Activated CD4-positive, alpha-beta T cell treated with anti-CD3 and anti-CD28 coated beads, Interleukin-2, amount 10 ng/mL, durations not matched to agents 7 days and 5 days (primary cell): Measurements from ENCODE around the gene THSD4. TPM values are rescaled to one million over a fixed set of nuclear protein-coding genes. Genes with fewer than 3 reads are reported as not detected.

Experiments
- CTCF ChIA-PET: fragments of 350-600 bp; sonication (Branson Sonifier 250); formaldehyde crosslinking; loops from one replicate; lab custom pipeline; 2021; ENCODE audit warnings: antibody characterized with exemption; lab: Charles Lee
- POLR2A ChIA-PET: fragments of 350-600 bp; sonication (Branson Sonifier 250); formaldehyde crosslinking; loops from one replicate; lab custom pipeline; 2021; ENCODE audit warnings: antibody characterized with exemption; lab: Charles Lee
- DNase-seq: peaks from one replicate; pipeline ENCODE4 v3.0.0-alpha.2; 2020
- H3K27ac Mint-ChIP-seq: one replicate; pipeline ENCODE4 v1.8.0; 2021; ENCODE audit warnings: mild to moderate bottlenecking, moderate library complexity, mixed read lengths
- H3K27me3 Mint-ChIP-seq: one replicate; pipeline ENCODE4 v1.8.0; 2021; ENCODE audit warnings: mixed read lengths
- H3K36me3 Mint-ChIP-seq: one replicate; pipeline ENCODE4 v1.8.0; 2021; ENCODE audit warnings: low read depth, mixed read lengths
- H3K4me1 Mint-ChIP-seq: one replicate; pipeline ENCODE4 v1.8.0; 2021; ENCODE audit warnings: mixed read lengths
- H3K4me3 Mint-ChIP-seq: one replicate; pipeline ENCODE4 v1.8.0; 2021; ENCODE audit warnings: mild to moderate bottlenecking, moderate library complexity, mixed read lengths
- H3K9me3 Mint-ChIP-seq: one replicate; pipeline ENCODE4 v1.8.0; 2021; ENCODE audit warnings: mixed read lengths
- total RNA-seq, 2 experiments: library from RNA; stranded (reverse); gene quantifications; one replicate each; pipeline ENCODE4 v1.2.3, GENCODE V29; 2021

THSD4 gene
- total RNA-seq, 2 experiments from 2014 or later = not detected

DNA sequence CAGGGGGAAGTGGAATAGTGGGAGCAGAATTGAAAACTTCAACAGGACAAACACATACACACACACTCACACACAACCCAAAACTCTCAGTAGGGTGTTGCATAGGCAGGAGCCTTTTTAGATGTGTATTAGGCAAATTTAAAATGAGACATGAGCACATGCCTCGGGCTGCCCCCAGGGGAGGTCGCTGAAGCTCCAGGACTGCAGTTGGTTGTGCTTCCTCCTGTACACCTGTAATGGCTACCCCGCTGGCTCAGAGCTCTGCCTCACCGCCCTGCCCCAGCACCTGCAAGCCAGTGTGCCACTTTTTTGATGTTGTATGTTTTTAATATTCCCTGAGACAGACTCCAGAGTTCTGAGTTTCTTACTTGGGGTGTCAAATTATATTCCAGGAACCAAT, 391.7 kb downstream of the THSD4 start:
- H3K27ac Mint-ChIP-seq = no peak overlapping the region
- H3K36me3 Mint-ChIP-seq = no peaks in the 10 kb centered on the region
- H3K4me1 Mint-ChIP-seq = no peaks in the 10 kb centered on the region
- H3K9me3 Mint-ChIP-seq = no peaks in the 10 kb centered on the region
- no peak overlapping the region for H3K4me3 Mint-ChIP-seq
- ChIA-PET POLR2A (no interaction called here), CTCF (no interaction called here)
- H3K27me3 Mint-ChIP-seq = peaks cover 9% of the 10 kb centered on the region
- no peak for DNase-seq

DNA sequence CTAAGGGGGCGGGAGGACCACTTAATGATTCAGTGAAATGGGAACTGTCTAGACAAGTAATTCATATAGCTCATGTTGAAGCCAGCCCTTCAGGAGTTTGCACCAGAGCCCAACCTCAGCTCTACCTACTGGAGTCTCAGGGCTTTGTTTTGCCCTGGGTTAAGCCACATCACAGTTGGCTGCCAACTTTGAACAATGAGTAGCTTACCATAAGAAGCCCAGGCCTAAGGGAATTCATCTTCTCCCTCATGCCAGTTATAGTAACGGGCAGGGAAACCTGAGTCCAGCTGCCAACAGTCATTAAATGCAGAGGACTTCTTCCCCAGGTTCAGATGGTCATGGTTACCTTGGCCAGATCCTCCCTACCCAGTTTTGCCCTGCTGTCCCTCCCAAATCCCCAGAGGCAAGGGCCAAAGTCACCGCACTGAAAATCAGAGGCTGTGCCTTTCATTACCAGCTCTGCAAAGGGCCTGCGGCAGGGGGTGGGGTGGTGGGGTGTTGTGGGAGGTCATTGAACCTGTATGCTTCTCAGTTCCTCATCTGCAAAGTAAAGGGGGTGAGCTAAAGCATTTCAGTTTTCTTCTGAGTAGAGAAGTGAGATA, 392.9 kb downstream of the THSD4 start:
- H3K27ac Mint-ChIP-seq = no peak overlapping the region
- no peaks in the 10 kb centered on the region for H3K9me3 Mint-ChIP-seq
- CTCF ChIA-PET = no interaction called here
- POLR2A ChIA-PET = no interaction called here
- no peak overlapping the region for H3K4me3 Mint-ChIP-seq
- H3K27me3 Mint-ChIP-seq = peaks cover 15% of the 10 kb centered on the region
- H3K36me3 Mint-ChIP-seq = no peaks in the 10 kb centered on the region
- DNase-seq = no peak
- H3K4me1 Mint-ChIP-seq = no peaks in the 10 kb centered on the region

DNA sequence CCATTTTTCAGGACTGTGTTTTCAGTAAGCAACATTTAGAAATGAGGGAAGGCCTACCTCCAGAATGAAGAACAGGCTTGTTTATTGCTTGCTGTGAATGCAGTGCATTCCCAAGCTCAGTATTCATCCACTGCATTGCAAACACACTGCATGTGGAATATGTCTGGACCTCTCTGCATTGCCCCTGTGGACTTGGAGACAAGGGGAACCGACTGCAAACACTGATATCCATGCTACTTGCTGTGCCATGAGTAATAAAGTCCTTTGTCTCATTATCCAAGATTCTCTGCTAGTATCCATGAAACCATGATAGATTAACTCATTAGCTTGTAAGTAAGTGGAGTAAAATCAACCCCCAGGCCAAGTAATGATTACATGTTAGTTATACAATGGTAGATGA, 393.9 kb downstream of the THSD4 start:
- H3K36me3 Mint-ChIP-seq = no peaks in the 10 kb centered on the region
- H3K4me3 Mint-ChIP-seq = no peak overlapping the region
- ChIA-PET CTCF (no interaction called here), POLR2A (no interaction called here)
- peaks cover 21% of the 10 kb centered on the region for H3K27me3 Mint-ChIP-seq
- no peak overlapping the region for H3K27ac Mint-ChIP-seq
- H3K4me1 Mint-ChIP-seq = no peaks in the 10 kb centered on the region
- H3K9me3 Mint-ChIP-seq = no peaks in the 10 kb centered on the region
- DNase-seq = no peak

DNA sequence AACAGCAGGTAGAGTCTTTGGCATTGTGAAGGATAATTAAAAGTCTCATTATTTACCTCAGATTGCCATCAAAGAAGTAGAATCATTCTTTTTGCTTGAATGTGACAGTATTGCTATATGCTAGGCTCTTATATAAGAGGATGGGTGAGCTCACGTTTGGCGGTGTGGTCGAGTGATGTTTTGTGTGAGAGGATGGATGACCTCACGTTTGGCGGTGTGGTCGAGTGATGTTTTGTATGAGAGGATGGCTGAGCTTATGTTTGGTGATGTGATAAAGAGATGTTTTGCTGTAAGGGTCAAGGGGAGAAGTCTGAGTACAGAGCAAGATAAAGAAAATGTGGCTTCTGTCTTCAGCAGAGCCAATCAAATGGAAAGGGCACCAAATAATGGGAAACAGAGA, 395.5 kb downstream of the THSD4 start:
- ChIA-PET POLR2A (no interaction called here), CTCF (no interaction called here)
- H3K9me3 Mint-ChIP-seq = no peaks in the 10 kb centered on the region
- no peak overlapping the region for H3K4me3 Mint-ChIP-seq
- peaks cover 22% of the 10 kb centered on the region for H3K27me3 Mint-ChIP-seq
- no peak overlapping the region for H3K27ac Mint-ChIP-seq
- H3K4me1 Mint-ChIP-seq = no peaks in the 10 kb centered on the region
- no peaks in the 10 kb centered on the region for H3K36me3 Mint-ChIP-seq
- DNase-seq = no peak

DNA sequence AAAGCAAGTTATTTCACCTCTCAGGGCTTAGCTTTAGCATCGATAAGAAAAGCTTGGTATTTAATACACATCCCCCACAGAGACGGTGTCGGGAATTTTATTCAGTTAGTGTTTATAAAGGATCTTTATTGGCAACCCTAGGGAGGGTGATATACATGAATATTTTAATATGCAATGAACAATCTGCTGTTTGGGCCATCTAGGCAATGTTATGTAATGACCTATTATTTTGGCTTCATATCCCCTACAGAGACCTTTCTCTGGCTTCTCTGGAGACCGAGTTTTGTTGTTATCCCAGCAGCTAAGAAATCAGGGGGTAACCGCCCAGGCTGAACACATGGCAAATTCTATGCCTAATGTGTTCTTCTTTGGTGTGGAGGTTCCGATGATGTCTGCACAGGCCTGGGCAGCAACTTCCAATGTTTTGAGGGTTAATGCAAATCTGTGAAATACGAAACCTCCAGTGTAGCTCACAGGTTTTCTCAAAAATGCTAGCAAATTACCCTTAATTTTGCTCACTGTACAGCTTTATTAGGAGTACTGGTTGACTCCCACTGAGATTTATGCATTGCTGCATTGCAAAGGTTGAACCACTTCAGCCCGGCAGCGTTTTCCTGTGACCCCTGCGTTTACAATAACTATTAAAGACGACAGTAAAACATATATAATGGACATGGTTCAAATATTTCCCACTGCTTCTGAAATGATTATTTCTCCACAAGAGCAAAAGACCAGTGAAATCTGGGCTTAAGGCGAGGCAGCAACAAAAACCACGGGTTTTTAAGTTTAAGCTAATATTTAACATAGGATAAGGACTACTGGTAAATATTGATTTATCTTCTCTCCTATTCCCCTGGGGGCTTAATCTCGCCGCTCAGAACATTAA, 396.8 kb downstream of the THSD4 start:
- DNase-seq = no peak
- Mint-ChIP-seq H3K27ac (no peak overlapping the region), H3K36me3 (no peaks in the 10 kb centered on the region), H3K4me3 (no peak overlapping the region), H3K27me3 (peaks cover 24% of the 10 kb centered on the region), H3K9me3 (no peaks in the 10 kb centered on the region), H3K4me1 (no peaks in the 10 kb centered on the region)
- POLR2A ChIA-PET = no interaction called here
- CTCF ChIA-PET = no interaction called here

DNA sequence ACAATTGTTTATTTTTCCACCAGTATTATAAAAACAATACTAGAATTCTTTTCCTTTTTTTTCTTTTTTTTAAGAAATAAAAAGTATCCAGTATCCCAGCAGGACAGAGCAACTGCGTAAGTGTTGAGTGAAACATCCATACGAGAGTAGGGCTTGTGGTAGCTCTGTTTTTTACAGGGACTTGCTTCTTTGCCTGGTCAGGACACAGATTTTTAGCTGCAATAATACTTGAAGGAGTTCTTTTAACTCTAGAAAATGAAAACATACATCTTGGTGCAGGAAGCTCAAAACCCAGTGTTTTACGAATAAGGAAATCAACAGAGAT, 397.4 kb downstream of the THSD4 start:
- no peak overlapping the region for H3K27ac Mint-ChIP-seq
- H3K27me3 Mint-ChIP-seq = peaks cover 24% of the 10 kb centered on the region
- POLR2A ChIA-PET = no interaction called here

DNA sequence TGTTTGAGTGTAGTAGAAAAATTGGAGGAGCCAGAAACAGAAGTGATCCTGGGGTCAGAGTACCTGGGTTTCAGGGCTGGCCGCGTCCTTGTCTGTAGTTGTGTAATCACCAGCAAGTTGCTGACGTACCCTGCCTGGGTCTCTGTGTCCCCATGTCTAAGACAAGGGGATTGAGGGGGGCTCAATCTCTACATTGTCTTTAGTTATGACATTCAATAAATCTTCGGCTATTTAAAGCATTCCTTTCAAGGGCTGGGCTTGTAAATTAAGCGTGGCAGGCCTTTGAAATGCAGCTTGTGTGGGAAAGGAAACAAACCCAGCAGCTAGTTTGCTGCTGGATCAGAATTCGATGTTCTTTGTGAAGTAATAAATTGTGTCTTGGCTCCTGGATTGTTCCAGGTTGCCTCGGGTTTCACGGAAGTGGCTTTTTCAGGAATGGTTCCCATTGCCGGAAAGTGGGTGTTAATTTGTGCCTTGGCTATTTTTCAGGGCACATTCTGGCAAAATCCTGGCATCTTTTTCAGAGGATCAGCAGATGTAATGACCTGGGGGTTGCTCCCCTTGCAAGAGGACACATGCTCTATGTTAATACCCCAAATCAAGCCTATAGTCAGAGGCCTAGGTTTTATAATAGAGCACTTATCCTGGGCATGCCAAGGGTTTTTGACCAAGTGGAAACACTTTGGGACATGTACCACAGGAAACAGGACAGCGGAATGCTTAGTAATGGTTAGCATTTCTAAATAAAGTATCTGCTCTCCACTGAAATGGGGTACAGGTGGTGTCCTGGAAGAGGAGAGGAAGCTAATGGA, 400.3 kb downstream of the THSD4 start:
- H3K36me3 Mint-ChIP-seq = no peaks in the 10 kb centered on the region
- H3K4me3 Mint-ChIP-seq = no peak overlapping the region
- no peaks in the 10 kb centered on the region for H3K9me3 Mint-ChIP-seq
- ChIA-PET CTCF (no interaction called here), POLR2A (no interaction called here)
- H3K4me1 Mint-ChIP-seq = no peaks in the 10 kb centered on the region
- no peak for DNase-seq
- H3K27ac Mint-ChIP-seq = no peak overlapping the region
- H3K27me3 Mint-ChIP-seq = peaks cover 24% of the 10 kb centered on the region

More for the DNA sequence above, 397.4 kb downstream of the THSD4 start:
- CTCF ChIA-PET = no interaction called here
- Mint-ChIP-seq H3K4me1 (no peaks in the 10 kb centered on the region), H3K36me3 (no peaks in the 10 kb centered on the region), H3K4me3 (no peak overlapping the region), H3K9me3 (no peaks in the 10 kb centered on the region)
- no peak for DNase-seq

DNA sequence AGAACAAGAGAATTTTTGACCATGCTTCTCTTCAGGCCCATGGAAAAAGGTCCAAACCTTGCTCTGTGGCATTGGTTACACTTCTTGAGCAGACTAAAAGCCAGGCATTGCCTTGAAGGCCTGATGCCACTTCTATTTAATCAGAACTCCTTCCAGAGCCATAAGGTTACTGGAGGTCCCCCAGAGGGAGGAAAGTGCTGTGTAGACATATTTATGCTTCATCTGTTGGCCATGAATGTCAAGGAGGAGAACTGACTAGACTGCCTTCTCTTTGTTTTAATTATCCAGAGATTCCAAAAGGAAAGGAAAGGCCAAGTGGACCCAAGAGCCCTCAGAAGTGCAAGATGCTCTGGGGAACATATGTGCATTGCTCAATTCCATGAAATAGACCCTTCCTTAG, 402.5 kb downstream of the THSD4 start:
- peaks cover 28% of the 10 kb centered on the region for H3K27me3 Mint-ChIP-seq
- no peaks in the 10 kb centered on the region for H3K9me3 Mint-ChIP-seq

DNA sequence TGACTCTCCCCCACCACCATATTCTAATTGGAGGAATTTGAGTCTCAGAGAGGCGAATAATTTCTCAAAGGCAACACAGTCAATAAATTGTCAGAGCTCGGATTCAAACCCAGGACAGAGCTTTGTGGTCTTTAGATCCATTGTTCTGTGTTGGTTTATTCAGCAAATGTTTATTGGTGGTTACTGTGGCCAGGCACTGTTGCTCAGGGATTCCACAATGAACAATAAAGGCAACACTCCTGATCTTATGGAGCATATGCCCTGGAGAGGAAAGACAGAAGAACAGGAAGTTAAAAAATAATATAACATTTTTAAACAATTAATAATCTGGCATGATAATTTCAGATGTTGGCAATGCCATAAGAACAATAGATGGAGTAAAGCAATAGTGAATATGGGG, 403.4 kb downstream of the THSD4 start:
- POLR2A ChIA-PET = no interaction called here
- no peaks in the 10 kb centered on the region for H3K9me3 Mint-ChIP-seq
- CTCF ChIA-PET = no interaction called here
- no peak overlapping the region for H3K27ac Mint-ChIP-seq
- peaks cover 21% of the 10 kb centered on the region for H3K27me3 Mint-ChIP-seq
- DNase-seq = no peak
- no peak overlapping the region for H3K4me3 Mint-ChIP-seq
- no peaks in the 10 kb centered on the region for H3K4me1 Mint-ChIP-seq
- no peaks in the 10 kb centered on the region for H3K36me3 Mint-ChIP-seq

More for the DNA sequence above, 402.5 kb downstream of the THSD4 start:
- no peak overlapping the region for H3K27ac Mint-ChIP-seq
- no peaks in the 10 kb centered on the region for H3K36me3 Mint-ChIP-seq
- ChIA-PET POLR2A (no interaction called here), CTCF (no interaction called here)
- DNase-seq = no peak
- H3K4me1 Mint-ChIP-seq = no peaks in the 10 kb centered on the region
- no peak overlapping the region for H3K4me3 Mint-ChIP-seq

DNA sequence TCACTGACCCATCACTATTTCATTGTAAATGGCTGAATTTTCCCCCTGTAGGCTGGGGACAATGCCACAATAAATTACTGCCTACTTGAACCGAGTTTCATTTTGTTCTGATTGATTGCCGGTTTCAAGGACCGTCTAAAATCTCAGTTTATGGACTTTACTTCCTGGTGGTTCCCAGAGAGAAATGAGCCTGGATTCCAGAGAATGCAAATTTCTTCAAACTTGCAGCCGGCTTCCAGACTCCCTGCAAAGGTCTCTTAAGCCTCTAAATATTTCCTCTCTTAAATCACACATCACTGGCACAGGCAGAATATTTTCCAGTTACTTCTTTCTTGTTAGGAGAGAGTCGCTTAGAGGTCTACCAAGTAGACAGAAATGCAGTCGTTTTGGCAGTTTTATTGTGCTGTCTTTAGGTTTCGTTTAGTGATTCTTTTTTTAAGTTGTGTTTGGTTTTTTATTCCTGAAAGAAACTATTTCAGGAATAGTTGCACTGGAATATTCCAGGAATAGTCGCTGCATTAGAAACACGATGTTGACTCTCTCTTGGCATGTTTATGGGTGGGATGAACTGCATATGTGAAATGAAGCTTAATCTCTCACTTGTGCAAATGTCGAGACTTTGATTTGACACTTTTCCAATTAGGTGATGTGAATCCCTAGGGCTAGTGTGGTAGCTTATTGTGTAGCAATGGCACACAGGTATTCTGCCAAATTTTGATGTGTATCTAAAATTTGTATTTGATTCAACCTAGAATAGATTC, 411.0 kb downstream of the THSD4 start:
- ChIA-PET CTCF (no interaction called here), POLR2A (no interaction called here)
- Mint-ChIP-seq H3K27me3 (peaks cover 53% of the 10 kb centered on the region), H3K4me1 (no peaks in the 10 kb centered on the region), H3K9me3 (no peaks in the 10 kb centered on the region), H3K27ac (no peak overlapping the region), H3K4me3 (no peak overlapping the region), H3K36me3 (no peaks in the 10 kb centered on the region)
- DNase-seq = no peak

DNA sequence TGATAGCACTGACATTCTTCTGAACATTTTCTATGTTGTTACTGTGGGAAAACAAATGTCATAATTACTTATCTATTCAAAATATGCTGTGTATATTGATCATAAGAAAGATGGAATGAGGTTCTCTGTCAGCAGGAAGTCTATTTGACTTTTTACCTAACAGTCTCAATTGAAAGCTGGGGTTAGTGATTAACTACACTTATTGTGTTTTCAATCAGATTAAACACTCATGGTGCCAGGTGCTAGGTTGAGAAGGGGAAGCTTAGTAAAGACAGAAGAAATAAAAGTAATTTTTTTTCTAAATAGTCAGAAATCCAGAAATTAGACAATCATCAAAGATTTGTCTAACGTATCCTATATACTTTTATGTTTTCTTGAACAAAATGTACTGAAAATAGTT, 414.1 kb downstream of the THSD4 start:
- Mint-ChIP-seq H3K36me3 (no peaks in the 10 kb centered on the region), H3K4me3 (no peak overlapping the region), H3K4me1 (no peaks in the 10 kb centered on the region), H3K9me3 (peaks cover 2% of the 10 kb centered on the region), H3K27me3 (peaks cover 53% of the 10 kb centered on the region), H3K27ac (no peak overlapping the region)
- CTCF ChIA-PET = no interaction called here
- DNase-seq = no peak
- POLR2A ChIA-PET = no interaction called here

DNA sequence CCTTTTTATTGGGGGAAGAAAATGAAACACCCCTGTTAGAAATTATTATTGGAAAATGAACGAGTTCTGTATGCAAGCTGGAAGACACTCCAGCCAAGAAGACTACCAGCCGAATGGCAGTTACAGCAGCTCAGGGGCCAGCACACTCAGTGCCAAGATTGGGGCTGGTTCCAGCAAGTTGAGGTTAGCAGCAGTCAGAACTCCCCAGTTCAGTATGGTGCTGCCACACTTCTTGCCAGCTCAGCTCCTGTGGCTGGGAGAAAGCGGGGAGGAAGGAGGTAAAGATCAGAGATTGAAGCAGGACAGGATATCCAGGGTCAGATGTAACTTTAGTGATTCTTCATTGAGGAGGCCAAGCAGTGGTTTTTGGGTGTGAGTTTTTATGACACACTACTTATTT, 414.8 kb downstream of the THSD4 start:
- H3K36me3 Mint-ChIP-seq = no peaks in the 10 kb centered on the region
- no peak overlapping the region for H3K4me3 Mint-ChIP-seq
- ChIA-PET POLR2A (no interaction called here), CTCF (no interaction called here)
- DNase-seq = no peak
- H3K9me3 Mint-ChIP-seq = peaks cover 2% of the 10 kb centered on the region
- H3K4me1 Mint-ChIP-seq = no peaks in the 10 kb centered on the region
- H3K27me3 Mint-ChIP-seq = peaks cover 52% of the 10 kb centered on the region
- H3K27ac Mint-ChIP-seq = no peak overlapping the region

DNA sequence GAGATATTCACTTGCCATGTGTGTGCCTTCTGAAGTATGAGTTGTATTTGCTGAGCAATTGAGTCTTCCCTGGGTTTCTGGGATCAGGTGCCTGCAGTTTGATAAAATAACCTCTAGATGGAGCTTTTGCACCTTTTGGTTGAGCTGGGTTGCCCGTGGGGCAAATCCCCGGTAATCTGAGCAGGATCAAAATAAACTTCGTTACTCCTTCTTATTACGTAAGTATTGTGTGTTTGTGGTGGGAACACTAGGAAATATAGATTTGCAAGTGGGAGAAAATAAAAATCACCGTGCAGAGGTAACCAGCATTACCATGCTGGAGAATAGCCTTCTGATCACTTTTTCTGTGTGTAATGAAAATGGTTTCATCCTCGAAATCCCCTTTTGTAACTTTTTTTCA, 417.7 kb downstream of the THSD4 start:
- ChIA-PET CTCF (no interaction called here), POLR2A (no interaction called here)
- H3K9me3 Mint-ChIP-seq = peaks cover 2% of the 10 kb centered on the region
- DNase-seq = no peak
- no peaks in the 10 kb centered on the region for H3K4me1 Mint-ChIP-seq
- H3K27ac Mint-ChIP-seq = no peak overlapping the region
- no peak overlapping the region for H3K4me3 Mint-ChIP-seq
- H3K27me3 Mint-ChIP-seq = peaks cover 35% of the 10 kb centered on the region
- no peaks in the 10 kb centered on the region for H3K36me3 Mint-ChIP-seq
